Subcutaneous abdominal adipose tissue (tissue), 5 donors: ENCODE results near the gene ADGRF1.
A peak's percentile ranks its signal among the peaks of the same experiment; 100 is the strongest.
"Not testable (repeated sequence)": the region's sequence is repeated elsewhere in the genome, so short reads cannot be mapped to it uniquely, and the experiment has no call there.

ENCODE experiments used
- H3K27ac ChIP-seq: one replicate; pipeline ENCODE4 v1.7.0; 2013; ENCODE audit warnings: low read depth, mild to moderate bottlenecking, inconsistent platforms, low read length, moderate library complexity
- H3K27me3 ChIP-seq, 5 donors: one replicate each; pipeline ENCODE4 v1.7.0; 2013; ENCODE audit warnings: low read length in 5 of 5, inconsistent platforms in 1 of 5; ENCODE audit not compliant: control insufficient read depth in 5 of 5, insufficient read depth in 4 of 5
- H3K36me3 ChIP-seq, 5 donors: one replicate each; pipeline ENCODE4 v1.7.0; 2013; ENCODE audit warnings: low read length in 5 of 5; ENCODE audit not compliant: control insufficient read depth in 5 of 5, insufficient read depth in 5 of 5
- H3K4me1 ChIP-seq, 5 donors: one replicate each; pipeline ENCODE4 v1.7.0; 2013; ENCODE audit warnings: low read length in 5 of 5, mild to moderate bottlenecking in 3 of 5, moderate library complexity in 1 of 5; ENCODE audit not compliant: control insufficient read depth in 5 of 5, insufficient read depth in 5 of 5
- H3K4me3 ChIP-seq, 5 donors: one replicate each; pipeline ENCODE4 v1.7.0; 2013; ENCODE audit warnings: low read length in 5 of 5, low read depth in 1 of 5
- H3K9ac ChIP-seq, 5 donors: one replicate each; pipeline ENCODE4 v1.7.0; 2013; ENCODE audit warnings: low read length in 5 of 5, mild to moderate bottlenecking in 4 of 5, moderate library complexity in 3 of 5
- H3K9me3 ChIP-seq, 5 donors: one replicate each; pipeline ENCODE4 v1.7.0; 2013; ENCODE audit warnings: low read length in 5 of 5; ENCODE audit not compliant: control insufficient read depth in 5 of 5
- donor health status: healthy.
- donor health status: healthy.
- donor health status: healthy.
- donor health status: healthy.
- donor health status: healthy.

ADGRF1 gene

DNA sequence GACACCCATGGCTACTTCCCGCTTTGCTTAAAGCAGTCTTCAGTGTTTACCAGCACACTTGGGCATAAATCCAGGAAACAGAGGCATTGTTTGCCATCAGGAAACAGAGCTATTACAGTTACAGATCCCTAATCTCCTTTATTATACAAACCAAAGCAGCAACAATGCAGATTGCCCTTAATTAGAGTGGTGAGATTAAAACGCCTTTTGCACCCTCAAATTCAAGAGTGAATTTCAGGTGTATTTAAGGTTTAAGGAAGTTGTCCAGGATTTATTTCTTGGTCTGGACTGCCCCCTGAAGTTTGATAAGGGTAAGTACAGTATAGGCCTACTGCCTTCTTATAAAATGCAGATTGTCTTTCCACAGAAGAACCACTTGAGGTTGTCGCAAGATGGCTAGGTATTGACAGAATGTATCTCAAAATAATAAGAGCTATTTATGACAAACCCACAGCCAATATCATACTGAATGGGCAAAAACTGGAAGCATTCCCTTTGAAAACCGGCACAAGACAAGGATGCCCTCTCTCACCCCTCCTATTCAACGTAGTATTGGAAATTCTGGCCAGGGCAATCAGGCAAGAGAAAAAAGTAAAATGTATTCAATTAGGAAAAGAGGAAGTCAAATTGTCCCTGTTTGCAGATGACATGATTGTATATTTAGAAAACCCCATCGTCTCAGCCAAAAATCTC is 51.2 kb downstream of the ADGRF1 start:
- not testable (repeated sequence) for H3K36me3 ChIP-seq, H3K9me3 ChIP-seq, H3K4me3 ChIP-seq, H3K27ac ChIP-seq, H3K9ac ChIP-seq, H3K27me3 ChIP-seq
- H3K4me1 ChIP-seq = peaks cover 0 to 22% (median 0%) of the 10 kb centered on the region in 5 donors

DNA sequence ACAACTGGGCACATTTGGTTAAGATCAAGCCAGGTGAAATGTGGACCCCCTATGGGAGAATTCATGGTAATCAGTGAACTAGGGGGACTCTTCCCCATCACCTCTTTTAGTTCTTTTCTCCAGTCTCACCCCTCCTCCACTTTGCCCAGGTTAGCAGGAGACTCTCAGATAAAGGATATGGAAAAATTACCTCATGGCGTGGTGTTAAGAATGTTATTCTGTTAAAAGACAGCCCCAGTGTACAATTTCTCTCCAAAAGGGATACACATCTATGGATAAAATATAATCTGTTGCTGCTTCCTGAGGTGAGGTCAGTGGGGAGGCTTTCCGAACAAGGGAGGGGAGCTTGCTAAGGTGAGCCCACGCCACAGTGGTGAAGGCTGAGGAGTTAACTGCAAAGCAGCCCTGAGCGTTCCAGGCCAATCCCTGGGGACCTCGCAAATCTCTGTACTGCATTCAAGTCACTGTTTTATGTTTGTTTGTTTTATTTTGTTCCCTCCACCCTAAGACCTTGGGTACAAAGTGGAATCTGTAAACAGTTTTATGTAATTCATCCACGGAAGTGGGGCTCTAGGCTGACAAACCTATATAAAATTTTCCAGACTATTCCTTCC is 52.0 kb downstream of the ADGRF1 start:
- H3K9me3 ChIP-seq = no peaks in the 10 kb centered on the region
- H3K9ac ChIP-seq = peak overlapping the region in 1 of 5 donors; percentile 48
- H3K4me3 ChIP-seq = no peak overlapping the region
- H3K27me3 ChIP-seq = no peaks in the 10 kb centered on the region
- no peaks in the 10 kb centered on the region for H3K36me3 ChIP-seq
- H3K27ac ChIP-seq = peak overlapping the region; percentile 8
- H3K4me1 ChIP-seq = peaks cover 0 to 26% (median 2%) of the 10 kb centered on the region in 5 donors

GRCh38 chr6:46989398-46989797 is 52.7 kb downstream of the ADGRF1 start:
- H3K27me3 ChIP-seq = no peaks in the 10 kb centered on the region
- no peaks in the 10 kb centered on the region for H3K9me3 ChIP-seq
- no peak overlapping the region for H3K4me3 ChIP-seq
- H3K27ac ChIP-seq = peak overlapping the region; percentile 8
- H3K4me1 ChIP-seq = peaks cover 0 to 30% (median 4%) of the 10 kb centered on the region in 5 donors
- no peak overlapping the region for H3K9ac ChIP-seq
- no peaks in the 10 kb centered on the region for H3K36me3 ChIP-seq

GRCh38 chr6:46985943-46986342 is 56.2 kb downstream of the ADGRF1 start:
- H3K36me3 ChIP-seq = no peaks in the 10 kb centered on the region
- no peak overlapping the region for H3K9ac ChIP-seq
- no peaks in the 10 kb centered on the region for H3K27me3 ChIP-seq
- H3K9me3 ChIP-seq = no peaks in the 10 kb centered on the region
- no peak overlapping the region for H3K27ac ChIP-seq
- no peak overlapping the region for H3K4me3 ChIP-seq
- H3K4me1 ChIP-seq = peaks cover 0 to 37% (median 5%) of the 10 kb centered on the region in 5 donors

DNA sequence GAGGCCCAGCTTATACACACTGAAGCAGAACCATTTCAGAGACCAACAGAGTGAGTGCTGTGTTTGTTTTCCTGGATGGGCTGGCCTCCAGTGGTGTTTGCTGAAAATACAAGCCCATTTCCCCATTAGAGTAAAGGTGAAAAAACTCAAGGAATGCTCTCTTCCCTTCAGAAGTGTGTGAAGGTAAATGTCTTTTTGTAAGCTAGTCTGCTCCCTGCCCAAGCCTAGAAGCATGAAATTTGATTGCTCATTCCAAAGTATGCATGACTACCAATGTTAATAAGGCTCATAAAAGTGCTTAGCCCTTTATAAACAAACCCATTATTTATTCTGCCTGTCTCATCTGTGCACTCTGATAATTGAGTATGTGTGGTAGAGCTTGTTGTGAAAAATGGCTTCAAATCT is 59.1 kb downstream of the ADGRF1 start:
- H3K36me3 ChIP-seq = no peaks in the 10 kb centered on the region
- H3K9ac ChIP-seq = no peak overlapping the region
- H3K27me3 ChIP-seq = no peaks in the 10 kb centered on the region
- H3K4me1 ChIP-seq = peaks cover 0 to 20% (median 5%) of the 10 kb centered on the region in 5 donors
- no peak overlapping the region for H3K4me3 ChIP-seq
- H3K27ac ChIP-seq = peak overlapping the region; percentile 15
- H3K9me3 ChIP-seq = no peaks in the 10 kb centered on the region

GRCh38 chr6:46979206-46979605 is 62.9 kb downstream of the ADGRF1 start:
- H3K27me3 ChIP-seq = no peaks in the 10 kb centered on the region
- H3K27ac ChIP-seq = no peak overlapping the region
- peaks cover 0 to 8% (median 1%) of the 10 kb centered on the region in 5 donors for H3K4me1 ChIP-seq
- no peak overlapping the region for H3K9ac ChIP-seq
- no peak overlapping the region for H3K4me3 ChIP-seq
- no peaks in the 10 kb centered on the region for H3K9me3 ChIP-seq
- H3K36me3 ChIP-seq = no peaks in the 10 kb centered on the region

GRCh38 chr6:46974786-46975185 is 67.3 kb downstream of the ADGRF1 start:
- no peaks in the 10 kb centered on the region for H3K9me3 ChIP-seq
- no peaks in the 10 kb centered on the region for H3K27me3 ChIP-seq
- H3K4me1 ChIP-seq = no peaks in the 10 kb centered on the region
- no peak overlapping the region for H3K9ac ChIP-seq
- no peak overlapping the region for H3K27ac ChIP-seq
- no peaks in the 10 kb centered on the region for H3K36me3 ChIP-seq
- H3K4me3 ChIP-seq = no peak overlapping the region

- no peak overlapping the region for H3K4me3 ChIP-seq
- no peaks in the 10 kb centered on the region for H3K27me3 ChIP-seq
- H3K9me3 ChIP-seq = no peaks in the 10 kb centered on the region
- H3K9ac ChIP-seq = no peak overlapping the region
- no peaks in the 10 kb centered on the region for H3K4me1 ChIP-seq
- H3K27ac ChIP-seq = no peak overlapping the region
- no peaks in the 10 kb centered on the region for H3K36me3 ChIP-seq
Observed at GRCh38 chr6:46973029-46973428, 69.1 kb downstream of the ADGRF1 start.

DNA sequence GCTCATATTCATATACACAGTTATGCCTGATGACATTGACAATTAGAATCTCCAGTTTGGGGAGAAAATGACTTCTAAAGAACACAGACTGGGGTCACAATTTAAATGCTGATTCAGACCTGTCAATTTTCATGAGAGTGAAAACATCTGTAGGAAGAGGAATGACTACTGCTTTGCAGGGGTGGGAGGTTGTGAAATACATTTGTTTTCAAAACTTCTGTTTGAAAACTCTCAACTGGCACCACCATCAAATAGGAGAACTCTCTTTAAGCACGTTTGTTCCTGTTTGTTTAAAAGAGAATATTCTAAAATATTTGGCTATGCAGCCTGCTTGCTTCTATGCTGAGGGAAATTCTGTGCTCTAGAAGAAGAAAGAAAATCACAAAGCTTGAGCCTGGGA is 69.6 kb downstream of the ADGRF1 start:
- H3K27ac ChIP-seq = no peak overlapping the region
- H3K9ac ChIP-seq = no peak overlapping the region
- no peaks in the 10 kb centered on the region for H3K9me3 ChIP-seq

GRCh38 chr6:46969206-46969605 is 72.9 kb downstream of the ADGRF1 start:
- Histone ChIP-seq H3K9me3 (no peaks in the 10 kb centered on the region), H3K27me3 (peaks cover 0 to 5% (median 0%) of the 10 kb centered on the region in 5 donors), H3K36me3 (no peaks in the 10 kb centered on the region), H3K9ac (no peak overlapping the region), H3K4me1 (no peaks in the 10 kb centered on the region), H3K4me3 (no peak overlapping the region), H3K27ac (no peak overlapping the region)

More for the DNA sequence above, 69.6 kb downstream of the ADGRF1 start:
- Histone ChIP-seq H3K4me1 (no peaks in the 10 kb centered on the region), H3K4me3 (no peak overlapping the region), H3K27me3 (no peaks in the 10 kb centered on the region), H3K36me3 (no peaks in the 10 kb centered on the region)
